IPS-11a (cell line): ENCODE results near the gene SLC22A23.
"Not testable (repeated sequence)": the region's sequence is repeated elsewhere in the genome, so short reads cannot be mapped to it uniquely, and the experiment has no call there.

Experiments
- H3K4me3 ChIP-seq: one replicate; pipeline ENCODE4 v1.5.1; 2013; ENCODE audit warnings: low read depth, low read length, control low read depth

SLC22A23 gene

DNA sequence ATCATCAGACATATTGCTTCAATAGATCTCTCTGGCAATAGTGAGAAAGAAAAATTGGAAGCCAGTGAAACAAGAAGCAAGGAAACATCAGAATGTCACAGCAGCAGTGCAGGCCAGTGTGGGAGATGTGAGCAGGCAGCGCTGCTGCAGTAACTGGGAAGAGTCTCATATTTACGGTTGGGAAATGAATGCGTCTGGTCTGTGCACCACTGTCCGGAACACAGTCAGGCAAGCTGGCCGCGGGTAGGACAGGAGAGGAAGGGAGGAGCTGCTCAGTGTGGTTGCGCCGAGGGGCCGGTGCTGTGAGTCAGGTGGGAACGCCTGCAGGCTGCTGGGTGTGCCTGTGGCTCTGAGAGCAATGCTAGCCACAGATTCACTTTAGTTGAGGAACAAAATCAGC lies 204.5 kb downstream of the SLC22A23 start:
- no peak overlapping the region for H3K4me3 ChIP-seq

DNA sequence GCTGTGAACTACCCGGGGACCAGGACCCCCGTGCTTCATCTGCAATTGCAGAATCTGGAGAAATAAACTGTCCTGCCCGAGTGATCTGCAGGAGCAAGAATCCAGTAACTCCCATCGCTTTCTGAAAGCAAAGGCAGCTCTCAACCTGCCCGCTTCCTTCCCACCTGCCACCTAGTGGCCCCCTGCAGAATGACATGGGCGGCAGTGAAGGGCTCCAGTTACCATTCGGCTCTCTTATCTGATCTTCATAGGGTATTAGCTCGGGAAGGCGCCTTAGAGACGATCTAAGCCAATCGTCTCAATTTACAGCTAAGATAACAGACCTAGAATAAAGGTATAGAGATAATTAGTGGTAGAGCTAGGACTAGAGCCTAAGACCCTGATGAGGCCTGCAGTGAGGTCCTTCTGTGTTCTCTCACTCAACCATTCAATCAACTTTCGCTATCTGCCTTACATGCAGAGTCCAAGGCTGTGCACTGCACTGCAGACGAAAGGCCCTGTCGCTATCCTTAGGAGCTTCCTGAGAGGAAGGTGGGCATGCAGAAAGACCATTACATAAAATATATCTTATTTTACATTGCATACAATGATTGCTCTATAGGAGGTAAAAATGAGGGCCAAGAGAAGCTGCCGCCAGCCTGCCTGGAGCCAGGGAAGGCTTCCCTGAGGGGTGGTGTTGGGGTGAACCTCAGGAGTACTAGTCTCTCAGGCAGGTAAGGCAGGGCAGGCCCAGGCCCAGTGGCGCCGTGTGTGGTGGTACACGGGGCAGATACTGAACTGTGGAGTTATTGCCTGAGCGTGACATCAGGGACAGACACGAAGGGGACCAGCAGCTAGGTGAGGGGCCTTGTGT lies 205.2 kb downstream of the SLC22A23 start:
- no peak overlapping the region for H3K4me3 ChIP-seq

DNA sequence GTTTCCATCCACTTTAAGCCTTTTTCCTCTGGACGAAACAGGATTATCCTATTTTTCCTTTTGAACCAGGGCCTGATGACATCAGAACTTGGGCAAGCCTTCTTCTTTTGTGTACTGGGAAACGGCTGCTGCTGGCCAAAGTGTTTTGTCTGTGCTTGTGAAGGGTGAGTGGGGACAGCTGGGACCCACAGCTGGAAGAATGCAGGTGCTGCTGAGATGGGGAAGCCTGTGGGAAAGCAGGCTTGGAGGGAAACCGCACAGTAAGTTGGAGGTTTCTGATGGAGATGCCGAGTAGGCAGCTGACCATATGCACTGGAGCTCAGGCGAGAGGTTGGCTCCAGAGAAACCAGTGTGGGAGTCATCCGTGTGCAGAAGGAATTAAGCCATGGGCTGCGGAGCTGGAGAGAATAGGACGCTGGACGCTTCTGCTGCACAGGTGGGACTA lies 206.6 kb downstream of the SLC22A23 start:
- no peak overlapping the region for H3K4me3 ChIP-seq

DNA sequence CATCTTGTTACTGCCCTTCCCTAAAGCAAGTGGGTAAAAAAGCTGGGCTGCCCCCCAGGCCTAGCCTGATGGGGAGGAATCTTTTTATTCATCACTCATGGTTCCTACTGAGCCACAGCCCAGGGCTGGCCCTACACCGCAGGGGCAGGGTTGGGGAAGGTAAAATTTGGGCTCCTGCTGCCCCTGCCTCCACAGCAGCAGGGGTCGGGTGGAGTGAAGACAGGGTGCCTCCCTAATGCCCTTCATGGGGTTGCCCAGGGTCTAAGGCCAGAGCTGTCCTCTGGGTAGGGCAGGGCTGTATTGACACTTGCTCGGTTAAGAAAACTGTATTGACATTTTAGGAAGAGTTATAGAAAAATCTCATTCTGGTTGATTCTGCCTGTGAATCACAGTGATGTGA lies 207.0 kb downstream of the SLC22A23 start:
- no peak overlapping the region for H3K4me3 ChIP-seq

DNA sequence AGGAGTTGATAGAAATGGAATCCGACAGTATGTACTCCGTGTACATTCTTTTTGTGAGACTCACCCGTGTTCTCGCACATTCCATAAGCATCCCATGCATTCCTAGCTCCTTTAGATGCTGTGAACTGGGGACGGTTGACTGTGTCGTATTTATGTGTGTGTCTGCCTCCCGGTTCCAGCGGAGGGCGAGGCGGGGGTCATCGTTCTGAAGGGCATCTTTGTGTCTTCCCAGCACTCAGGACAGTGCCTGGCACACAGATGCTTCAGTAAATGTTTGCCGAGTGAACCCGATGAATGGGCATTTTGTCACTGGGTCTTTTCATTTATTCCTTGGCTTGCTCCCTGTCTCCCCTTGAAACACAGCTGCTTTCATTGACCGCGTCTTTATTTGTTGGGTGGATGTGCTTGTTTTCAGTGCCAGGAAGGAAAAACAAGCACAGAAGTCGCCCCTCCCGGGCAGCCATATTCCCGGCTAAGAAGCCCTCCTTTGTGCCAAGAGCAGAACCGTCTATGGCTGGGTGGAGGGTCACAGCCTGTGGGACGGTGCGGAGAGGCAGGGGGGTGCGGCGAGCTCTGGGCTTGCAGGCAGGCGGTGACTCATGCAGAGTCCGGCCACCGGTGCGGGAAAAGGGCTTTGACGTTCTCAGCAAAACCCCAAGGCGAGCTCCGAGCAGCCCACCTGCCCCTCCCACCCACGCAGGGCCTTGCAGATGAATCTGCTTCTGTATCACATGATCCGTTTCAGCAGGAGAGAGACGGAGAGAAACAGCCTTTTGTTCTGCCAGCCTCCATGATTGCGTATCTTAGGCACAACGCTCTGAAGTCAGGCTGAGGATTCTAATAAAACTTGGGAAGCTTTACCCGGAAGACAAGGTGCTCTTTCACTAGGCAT lies 209.3 kb downstream of the SLC22A23 start:
- no peak overlapping the region for H3K4me3 ChIP-seq

DNA sequence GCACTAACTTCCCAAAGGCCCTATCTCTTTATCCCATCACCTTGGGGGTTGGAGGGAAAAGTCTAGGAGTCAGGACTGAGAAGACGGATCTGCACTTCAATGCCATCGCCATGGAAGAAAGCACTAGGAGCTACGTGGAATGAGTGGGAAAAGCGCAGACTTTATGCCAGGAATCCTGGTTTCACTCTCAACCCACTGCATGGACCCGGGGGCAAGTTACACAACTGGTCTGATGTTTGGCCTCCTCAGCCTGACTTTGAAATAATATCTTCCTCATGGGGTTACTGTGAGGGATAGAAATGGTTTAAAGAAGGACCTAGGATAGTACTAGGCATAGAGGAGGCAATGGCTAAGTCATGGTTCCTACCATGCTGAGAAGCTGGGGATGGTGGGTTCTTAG lies 211.6 kb downstream of the SLC22A23 start:
- H3K4me3 ChIP-seq: no peak overlapping the region

DNA sequence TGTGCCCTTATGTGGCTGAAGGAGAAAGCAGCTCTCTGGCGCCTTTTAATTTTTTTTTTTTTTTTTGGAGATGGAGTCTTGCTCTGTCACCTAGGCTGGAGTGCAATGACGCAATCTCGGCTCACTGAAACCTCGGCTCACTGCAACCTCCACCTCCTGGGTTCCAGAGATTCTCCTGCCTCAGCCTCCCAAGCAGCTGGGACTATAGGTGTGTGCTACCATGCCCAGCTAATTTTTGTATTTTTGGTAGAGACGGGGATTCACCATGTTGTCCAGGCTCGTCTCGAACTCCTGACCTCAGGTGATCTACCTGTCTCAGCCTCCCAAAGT lies 212.1 kb downstream of the SLC22A23 start:
- H3K4me3 ChIP-seq: not testable (repeated sequence)

DNA sequence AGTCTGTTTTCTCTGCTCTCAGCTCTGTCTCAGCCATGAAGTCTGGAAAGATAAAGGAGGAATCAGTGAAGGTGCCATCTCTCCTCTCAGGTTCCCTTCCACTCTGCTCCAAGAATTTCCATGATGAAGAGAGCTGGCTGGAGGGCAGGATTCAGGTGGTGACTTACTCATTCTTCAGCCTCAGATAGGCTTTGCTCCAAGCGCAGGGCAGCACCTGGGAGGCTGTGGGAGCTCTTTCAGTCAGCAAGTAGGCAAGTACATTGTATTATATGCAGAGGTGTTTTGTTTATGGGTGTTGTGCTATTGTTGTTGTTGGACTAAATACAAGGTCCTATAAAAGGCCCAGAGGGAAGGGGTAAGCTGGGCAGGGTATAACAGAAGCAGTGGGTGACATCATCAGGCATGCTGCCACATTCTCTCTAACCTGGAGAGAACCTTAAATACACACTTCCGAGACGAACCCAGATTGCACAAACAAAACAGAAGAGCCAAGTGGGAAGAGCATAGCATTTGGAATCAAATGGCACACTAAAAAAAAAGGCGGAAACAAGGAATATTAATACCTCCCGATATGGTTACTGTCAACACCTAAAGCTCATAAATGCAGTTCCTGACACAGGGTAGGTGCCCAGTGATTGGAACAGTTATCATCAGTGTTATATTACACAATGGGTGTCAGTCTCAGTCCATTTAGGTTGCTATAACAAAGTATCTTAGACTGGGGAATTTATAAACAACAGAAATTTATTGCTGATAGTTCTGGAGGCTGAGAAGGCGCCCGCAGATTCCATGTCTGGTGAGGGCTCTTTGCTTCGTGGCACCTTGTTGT lies 212.6 kb downstream of the SLC22A23 start:
- H3K4me3 ChIP-seq: no peak overlapping the region

DNA sequence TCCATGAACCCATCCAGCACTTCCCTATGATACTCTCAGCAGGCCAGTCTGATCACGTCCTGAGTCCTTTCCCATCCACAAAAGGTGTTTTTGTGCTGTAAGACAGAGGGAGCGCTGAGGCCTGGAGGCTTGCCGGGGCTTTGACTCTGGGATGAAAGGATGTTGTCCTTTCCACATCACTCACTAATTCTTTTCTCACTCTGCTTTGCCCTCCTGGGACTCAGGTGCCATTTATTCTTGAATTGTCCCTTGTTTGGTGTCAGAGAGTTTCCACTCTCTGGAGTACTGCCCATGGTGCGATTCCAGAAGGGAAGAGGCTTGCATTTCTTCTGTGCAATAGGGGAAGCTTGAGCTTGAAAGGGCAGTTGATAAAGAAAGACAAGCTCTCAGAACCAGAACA lies 214.1 kb downstream of the SLC22A23 start:
- no peak overlapping the region for H3K4me3 ChIP-seq

DNA sequence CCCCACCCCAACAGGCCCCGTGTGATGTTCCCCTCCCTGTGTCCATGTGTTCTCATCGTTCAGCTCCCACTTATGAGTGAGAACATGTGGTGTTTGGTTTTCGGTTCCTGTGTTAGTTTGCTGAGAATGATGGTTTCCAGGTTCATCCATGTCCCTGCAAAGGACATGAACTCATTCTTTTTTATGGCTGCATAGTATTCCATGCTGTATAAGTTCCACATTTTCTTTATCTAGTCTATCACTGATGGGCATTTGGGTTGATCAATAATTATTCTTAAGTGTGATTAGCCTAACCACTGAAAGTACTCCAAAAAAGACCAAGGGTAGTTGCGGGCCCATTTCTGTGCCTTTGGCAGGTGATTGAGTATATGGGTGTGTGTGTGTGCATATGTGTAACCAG lies 215.1 kb downstream of the SLC22A23 start:
- not testable (repeated sequence) for H3K4me3 ChIP-seq

DNA sequence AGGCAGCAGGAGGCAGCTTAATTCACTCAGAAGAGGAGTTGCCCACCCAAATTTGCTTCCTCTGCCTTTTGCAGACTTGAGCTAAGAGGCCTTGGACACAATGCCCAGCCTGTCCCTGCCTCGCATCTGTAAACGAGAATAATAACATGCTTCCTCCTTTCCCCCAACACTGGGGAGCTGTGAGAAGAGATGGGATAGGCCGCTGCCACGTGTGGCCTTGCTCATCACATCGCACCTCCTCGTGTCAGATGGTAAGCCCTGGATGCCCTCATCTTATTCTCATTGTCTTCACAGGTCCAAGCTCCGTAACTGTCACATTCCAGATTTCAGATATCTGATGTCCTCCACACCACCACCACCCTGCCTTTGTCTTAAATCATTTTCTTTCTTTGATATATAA lies 216.3 kb downstream of the SLC22A23 start:
- no peak overlapping the region for H3K4me3 ChIP-seq

DNA sequence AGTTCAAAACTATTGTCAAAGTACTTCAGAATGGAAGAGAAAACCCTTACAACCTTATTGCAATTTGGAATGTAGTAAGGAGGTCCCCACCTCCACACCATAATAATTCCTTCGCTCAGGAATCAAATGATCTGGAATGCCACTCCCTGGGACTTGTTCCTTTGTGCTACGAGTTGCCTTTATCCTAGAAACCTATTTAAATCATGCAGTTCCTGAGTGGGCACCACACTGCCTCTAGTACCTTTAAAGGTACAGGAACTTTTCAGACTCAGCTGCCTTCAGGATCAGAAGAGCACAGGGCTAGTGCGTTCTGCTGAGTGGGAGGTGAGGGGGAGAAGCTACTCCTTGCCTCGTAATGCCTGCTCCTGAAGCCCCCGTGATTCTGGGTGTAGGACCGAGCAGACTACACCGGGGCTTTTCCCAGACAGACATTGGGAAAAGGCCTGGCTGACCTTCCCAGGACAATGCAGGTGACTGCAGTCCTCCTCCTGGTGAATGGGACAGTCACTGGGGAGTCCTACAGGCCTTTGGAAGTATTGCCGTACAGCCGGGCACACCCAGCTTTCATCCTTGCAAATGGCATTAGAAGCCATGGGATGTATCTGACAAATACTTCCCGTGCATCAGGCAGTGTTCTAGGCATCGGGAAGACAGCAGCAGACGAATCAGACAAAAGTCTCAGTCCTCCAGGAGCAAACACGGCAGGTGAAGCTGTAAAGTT lies 217.6 kb downstream of the SLC22A23 start:
- no peak overlapping the region for H3K4me3 ChIP-seq

DNA sequence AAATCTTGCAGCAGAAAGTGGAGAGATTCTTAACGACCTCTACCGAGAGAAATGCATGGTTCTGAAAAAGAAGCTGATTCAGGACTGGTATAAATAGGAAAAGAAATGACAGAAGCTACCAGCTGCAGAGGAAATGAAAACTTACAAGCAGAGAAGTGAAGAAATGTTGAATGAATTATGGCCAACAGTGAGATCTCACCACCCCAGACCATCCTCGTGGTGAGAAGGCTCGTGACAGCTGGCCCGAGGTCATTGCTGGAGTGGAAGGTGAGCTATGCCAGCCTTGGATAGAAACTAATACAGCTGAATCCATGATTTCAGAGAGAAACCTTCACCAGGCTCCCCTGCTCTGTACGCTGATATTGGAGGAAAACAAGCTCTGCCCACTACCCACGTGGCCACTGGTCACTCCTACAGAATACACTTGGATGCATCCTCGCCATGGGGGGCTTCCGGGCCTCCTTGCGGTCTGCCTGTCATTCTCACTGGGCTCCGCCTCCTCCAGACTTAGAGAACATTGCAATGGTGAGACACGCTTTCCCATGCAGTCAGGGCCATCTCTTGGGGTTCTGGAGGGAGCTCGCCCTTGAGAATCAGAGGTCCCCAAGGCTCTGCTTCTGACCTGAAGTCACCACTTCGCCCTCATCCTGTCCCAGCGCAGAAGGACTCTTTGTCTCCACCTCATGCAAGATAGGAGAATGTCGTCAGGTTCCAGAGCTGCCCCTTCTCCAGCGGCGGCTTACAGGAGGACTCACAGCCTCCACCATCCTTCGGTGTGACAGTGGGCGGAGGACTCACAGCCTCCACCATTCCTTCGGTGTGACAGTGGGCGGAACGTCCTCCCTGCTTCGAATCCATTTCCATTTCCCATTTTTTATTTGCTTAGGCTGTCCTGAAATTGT lies 218.8 kb downstream of the SLC22A23 start:
- no peak overlapping the region for H3K4me3 ChIP-seq

DNA sequence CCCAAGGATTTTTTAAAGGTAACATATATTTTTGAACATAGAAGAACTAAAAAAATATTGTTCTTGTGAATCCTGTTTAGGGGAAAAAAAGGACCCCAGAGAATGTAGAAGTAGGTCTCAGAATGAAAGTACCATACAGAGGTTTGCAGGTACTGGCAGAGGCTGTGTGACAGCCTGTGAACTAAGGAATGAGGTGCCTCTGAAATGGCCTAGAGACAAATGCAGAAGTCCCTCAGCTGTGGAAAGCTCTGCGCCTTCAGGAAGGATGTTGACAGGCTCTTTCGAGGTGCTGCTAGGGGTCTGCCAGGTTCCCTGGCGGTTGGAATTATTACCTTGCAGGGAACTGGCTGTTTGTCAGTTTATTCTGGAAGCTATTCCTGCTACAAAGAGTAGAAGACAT lies 220.8 kb downstream of the SLC22A23 start:
- H3K4me3 ChIP-seq: no peak overlapping the region

DNA sequence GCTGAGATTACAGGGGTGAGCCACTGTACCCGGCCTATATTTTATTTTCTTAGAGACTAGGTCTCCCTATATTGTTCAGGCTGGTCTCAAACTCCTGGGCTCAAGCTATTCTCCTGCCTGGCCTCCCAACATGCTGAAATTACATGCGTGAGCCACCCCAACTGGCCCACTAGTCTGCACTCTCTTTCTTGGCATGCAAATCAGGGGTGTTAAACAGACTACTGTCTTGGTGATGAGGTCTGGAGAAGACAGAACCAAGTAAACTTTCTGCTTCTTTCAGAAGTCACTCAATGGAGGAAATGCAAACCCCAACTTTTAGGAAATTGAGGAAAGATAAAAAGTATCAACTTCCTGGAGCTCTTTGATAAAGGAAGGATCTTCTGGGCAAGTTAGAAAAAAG lies 221.4 kb downstream of the SLC22A23 start:
- no peak overlapping the region for H3K4me3 ChIP-seq

DNA sequence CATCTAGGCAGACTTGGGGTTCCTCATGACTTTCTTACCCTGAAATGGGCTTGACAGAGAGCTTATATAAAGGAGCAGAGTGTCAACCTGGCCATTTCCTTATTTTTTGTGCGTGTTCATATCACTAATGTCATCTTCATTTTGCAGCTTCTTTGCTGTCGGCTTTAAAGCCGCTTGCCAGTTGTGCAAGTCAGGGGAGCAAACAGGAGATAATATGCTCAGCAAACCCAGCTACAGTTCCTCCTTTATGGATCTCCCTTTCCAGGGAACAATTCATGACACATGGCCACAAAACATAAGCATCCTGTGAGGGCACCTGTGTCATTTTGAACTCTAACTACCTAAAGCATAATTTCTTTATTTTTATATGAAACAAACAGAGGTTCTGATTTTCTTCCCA lies 222.9 kb downstream of the SLC22A23 start:
- no peak overlapping the region for H3K4me3 ChIP-seq

DNA sequence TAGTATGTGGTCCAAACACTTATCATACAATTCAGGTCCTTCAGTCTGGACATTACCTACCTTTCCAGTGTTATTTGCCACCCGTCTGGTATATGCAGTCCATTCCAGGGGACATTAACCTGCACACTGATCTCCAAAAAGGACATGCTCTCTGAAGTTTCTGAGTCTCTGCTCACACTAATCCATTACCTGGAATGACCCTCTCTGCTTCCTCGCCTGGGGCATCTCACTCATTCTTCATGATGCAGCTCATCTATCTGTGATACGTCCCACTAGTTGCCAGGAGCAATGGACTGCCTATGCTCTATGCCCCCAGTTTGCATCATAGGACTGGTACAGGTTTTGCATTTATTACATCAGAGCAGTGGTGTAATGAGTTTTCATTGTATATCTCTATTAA lies 223.5 kb downstream of the SLC22A23 start:
- no peak overlapping the region for H3K4me3 ChIP-seq

DNA sequence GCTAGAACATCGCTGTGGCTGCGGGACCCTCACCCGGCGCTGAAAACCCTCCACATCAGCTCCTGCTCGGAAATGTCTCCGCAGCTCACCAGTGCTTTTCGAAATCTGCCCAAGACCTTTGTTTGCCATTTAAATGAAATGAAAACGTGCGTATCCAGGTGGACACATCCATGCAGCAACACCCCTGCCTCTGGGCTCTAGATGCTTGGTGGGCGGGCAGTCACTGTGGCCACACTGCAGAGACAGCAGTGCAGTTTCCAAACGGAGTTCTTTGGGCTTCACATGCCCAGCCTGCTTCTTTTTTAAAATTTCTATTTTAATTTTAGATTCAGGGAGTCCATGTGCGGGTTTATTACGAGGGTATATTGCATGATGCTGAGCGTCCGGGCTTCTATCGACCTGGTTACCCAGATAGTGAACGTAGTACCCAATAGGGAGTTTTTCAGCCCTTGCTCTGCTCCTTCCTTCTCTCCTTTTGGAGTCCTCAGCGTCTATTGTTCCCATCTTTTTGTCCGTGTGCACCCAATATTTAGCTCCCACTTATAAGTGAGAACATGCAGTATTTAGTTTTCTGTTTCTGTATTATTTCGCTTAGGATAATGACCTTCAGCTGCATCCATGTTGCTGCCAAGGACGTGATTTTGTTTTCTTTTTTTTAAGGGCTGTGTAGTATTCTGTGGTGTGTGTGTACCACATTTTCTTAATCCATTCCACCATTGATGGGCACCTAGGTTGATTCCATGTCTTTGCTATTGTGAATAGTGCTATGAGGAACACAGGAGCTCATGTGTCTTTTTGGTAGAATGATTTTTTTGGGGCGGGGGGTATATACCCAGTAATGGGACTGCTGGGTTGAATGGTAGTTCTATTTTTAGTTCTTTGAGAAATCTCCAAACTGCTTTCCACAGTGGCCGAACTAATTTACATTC lies 224.6 kb downstream of the SLC22A23 start:
- peak overlapping the region; percentile 78 for H3K4me3 ChIP-seq
